Measurements from ENCODE around the gene KBTBD13.
A peak's percentile ranks its signal among the peaks of the same experiment; 100 is the strongest.

KBTBD13 gene

GRCh38 chr15:65102912-65103311, 26.4 kb downstream of the KBTBD13 start:
- no peak for DNase-seq (ENCODE audit: low read depth)
- no peak overlapping the region for H3K9ac ChIP-seq (ENCODE audit: low read length)
- H3K9me3 ChIP-seq (ENCODE audit: control insufficient read depth, low read length): no peaks in the 10 kb centered on the region
- no peak overlapping the region for H3K4me3 ChIP-seq (ENCODE audit: low read length)
- H3K27me3 ChIP-seq (replicated peaks; ENCODE audit: control insufficient read depth, insufficient read depth, low read length): no peaks in the 10 kb centered on the region
- H3K36me3 ChIP-seq (ENCODE audit: control insufficient read depth, insufficient read depth, low read length, severe bottlenecking): peaks cover 56% of the 10 kb centered on the region
- no peaks in the 10 kb centered on the region for H3K4me1 ChIP-seq (ENCODE audit: control insufficient read depth, insufficient read depth, low read length)

GRCh38 chr15:65105038-65105437, 28.5 kb downstream of the KBTBD13 start:
- no peak for DNase-seq (ENCODE audit: low read depth)
- H3K9me3 ChIP-seq (ENCODE audit: control insufficient read depth, low read length): no peaks in the 10 kb centered on the region
- H3K4me3 ChIP-seq (ENCODE audit: low read length): no peak overlapping the region
- no peaks in the 10 kb centered on the region for H3K27me3 ChIP-seq (replicated peaks; ENCODE audit: control insufficient read depth, insufficient read depth, low read length)
- H3K4me1 ChIP-seq (ENCODE audit: control insufficient read depth, insufficient read depth, low read length): no peaks in the 10 kb centered on the region
- peaks cover 37% of the 10 kb centered on the region for H3K36me3 ChIP-seq (ENCODE audit: control insufficient read depth, insufficient read depth, low read length, severe bottlenecking)
- H3K9ac ChIP-seq (ENCODE audit: low read length): no peak overlapping the region

DNA sequence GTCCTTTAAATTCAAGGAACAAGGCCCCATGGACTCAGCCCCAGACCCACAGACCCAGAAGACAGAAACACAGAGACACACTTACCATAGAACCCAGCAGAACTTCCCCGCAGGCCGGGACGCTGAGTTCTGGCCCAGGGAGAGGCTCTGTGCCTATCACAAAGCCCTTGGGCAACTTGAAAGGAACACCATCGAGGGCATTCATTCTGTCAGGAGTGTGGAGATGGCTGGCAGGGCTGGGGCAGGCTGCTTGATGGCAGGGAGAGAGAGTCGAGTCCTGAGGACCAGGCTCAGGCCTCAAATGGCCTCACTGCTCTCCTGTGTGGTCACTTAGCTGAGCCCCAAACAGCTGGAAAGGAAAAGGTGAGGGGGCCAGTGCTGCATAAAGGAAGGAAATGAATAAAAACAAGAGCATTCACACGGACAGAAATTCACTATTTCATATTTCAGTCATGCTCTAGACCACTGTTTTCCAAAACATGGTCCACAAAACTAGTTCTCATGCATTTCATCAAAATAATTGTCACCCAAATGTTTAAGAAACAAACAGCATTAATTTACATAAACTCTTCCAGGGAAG, 29.6 kb downstream of the KBTBD13 start:
- DNase-seq (ENCODE audit: low read depth): no peak
- H3K4me3 ChIP-seq (ENCODE audit: low read length): no peak overlapping the region
- H3K9ac ChIP-seq (ENCODE audit: low read length): no peak overlapping the region
- no peaks in the 10 kb centered on the region for H3K9me3 ChIP-seq (ENCODE audit: control insufficient read depth, low read length)
- H3K4me1 ChIP-seq (ENCODE audit: control insufficient read depth, insufficient read depth, low read length): no peaks in the 10 kb centered on the region
- no peaks in the 10 kb centered on the region for H3K27me3 ChIP-seq (replicated peaks; ENCODE audit: control insufficient read depth, insufficient read depth, low read length)
- peaks cover 27% of the 10 kb centered on the region for H3K36me3 ChIP-seq (ENCODE audit: control insufficient read depth, insufficient read depth, low read length, severe bottlenecking)

- Histone ChIP-seq H3K9me3 (ENCODE audit: control insufficient read depth, low read length) (no peaks in the 10 kb centered on the region), H3K27me3 (replicated peaks; ENCODE audit: control insufficient read depth, insufficient read depth, low read length) (no peaks in the 10 kb centered on the region), H3K4me3 (ENCODE audit: low read length) (no peak overlapping the region), H3K9ac (ENCODE audit: low read length) (no peak overlapping the region), H3K4me1 (ENCODE audit: control insufficient read depth, insufficient read depth, low read length) (no peaks in the 10 kb centered on the region), H3K36me3 (ENCODE audit: control insufficient read depth, insufficient read depth, low read length, severe bottlenecking) (peaks cover 52% of the 10 kb centered on the region)
- peak; percentile 57 for DNase-seq (ENCODE audit: low read depth)
Observed at GRCh38 chr15:65110676-65111292, 34.2 kb downstream of the KBTBD13 start.

DNA sequence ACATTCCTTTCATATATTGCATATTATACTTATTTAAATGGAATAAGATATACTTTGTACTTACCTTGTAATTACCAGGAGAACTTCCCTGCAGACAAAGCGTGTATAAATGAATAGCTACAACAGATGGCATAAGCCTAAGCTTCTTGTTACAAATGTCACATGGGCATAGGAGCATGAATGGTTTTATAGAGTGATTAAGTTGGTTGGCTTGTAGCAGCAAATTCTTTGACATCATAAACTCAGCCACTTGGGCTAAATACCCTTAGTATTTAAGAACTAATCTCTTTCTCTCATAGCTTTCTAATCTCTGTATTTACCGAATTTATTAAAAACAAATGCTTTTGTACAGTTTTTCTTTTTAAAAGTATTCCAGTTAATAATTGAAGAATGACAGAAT, 38.5 kb downstream of the KBTBD13 start, which contains the start of gene UBAP1L:
Gene UBAP1L, minus strand, starts transcription at position 115 of the 400 bp plus-strand sequence. CDS start 8,985 bp downstream, outside the sequence.
- H3K9me3 ChIP-seq (ENCODE audit: control insufficient read depth, low read length): no peaks in the 10 kb centered on the region
- no peak within 1 kb of the TSS for H3K4me3 ChIP-seq (ENCODE audit: low read length)
- peaks cover 81% of the 10 kb centered on the region for H3K36me3 ChIP-seq (ENCODE audit: control insufficient read depth, insufficient read depth, low read length, severe bottlenecking)
- DNase-seq (ENCODE audit: low read depth): no peak
- H3K4me1 ChIP-seq (ENCODE audit: control insufficient read depth, insufficient read depth, low read length): no peaks in the 10 kb centered on the region
- H3K9ac ChIP-seq (ENCODE audit: low read length): no peak within 1 kb of the TSS
- H3K27me3 ChIP-seq (replicated peaks; ENCODE audit: control insufficient read depth, insufficient read depth, low read length): no peaks in the 10 kb centered on the region

DNA sequence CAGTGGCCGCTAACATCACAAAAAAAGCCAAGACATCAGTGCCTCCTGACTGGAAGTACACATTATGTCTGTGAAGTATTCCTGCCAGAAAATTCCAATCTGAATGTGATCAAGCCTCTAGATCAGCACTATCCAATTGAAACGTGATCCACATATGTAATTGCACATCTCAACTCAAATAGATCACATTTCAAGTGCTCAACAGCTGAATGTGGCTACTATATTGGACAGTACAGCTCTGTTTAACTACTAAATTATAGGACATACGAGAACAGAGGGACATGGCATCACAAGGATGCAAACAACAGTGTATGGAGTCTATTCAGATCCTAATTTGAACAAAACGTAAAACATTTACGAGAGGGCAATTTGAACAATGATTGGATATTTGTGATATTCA, 39.0 kb downstream of the KBTBD13 start:
- H3K36me3 ChIP-seq (ENCODE audit: control insufficient read depth, insufficient read depth, low read length, severe bottlenecking): peaks cover 81% of the 10 kb centered on the region
- H3K4me3 ChIP-seq (ENCODE audit: low read length): no peak overlapping the region
- DNase-seq (ENCODE audit: low read depth): no peak

More for the DNA sequence above, 39.0 kb downstream of the KBTBD13 start:
- Histone ChIP-seq H3K27me3 (replicated peaks; ENCODE audit: control insufficient read depth, insufficient read depth, low read length) (no peaks in the 10 kb centered on the region), H3K9me3 (ENCODE audit: control insufficient read depth, low read length) (no peaks in the 10 kb centered on the region), H3K9ac (ENCODE audit: low read length) (no peak overlapping the region), H3K4me1 (ENCODE audit: control insufficient read depth, insufficient read depth, low read length) (no peaks in the 10 kb centered on the region)
